Epithelial cell of alveolus of lung (primary cell): ENCODE results near the gene LRRC3C. TPM values are rescaled to one million over a fixed set of nuclear protein-coding genes. Genes with fewer than 3 reads are reported as not detected.

Experiments used
- total RNA-seq: library from RNA; depleted of rRNA; stranded (reverse); fragments of >200 nt; gene quantifications from 2 replicates; pipeline ENCODE4 v1.2.1, GENCODE V29; 2015

Gene LRRC3C, protein sequence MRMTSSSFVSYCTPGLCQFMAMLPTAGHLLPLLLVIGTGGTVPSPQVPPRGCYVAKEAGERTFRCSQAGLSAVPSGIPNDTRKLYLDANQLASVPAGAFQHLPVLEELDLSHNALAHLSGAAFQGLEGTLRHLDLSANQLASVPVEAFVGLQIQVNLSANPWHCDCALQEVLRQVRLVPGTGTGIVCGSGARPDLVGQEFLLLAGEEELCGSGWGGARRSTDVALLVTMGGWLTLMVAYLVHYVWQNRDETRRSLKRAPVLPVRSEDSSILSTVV
- not detected in 2 replicates for total RNA-seq

GRCh38 chr17:39927101-39927928, at the start of gene LRRC3C, which contains the start of gene ORMDL3:
LRRC3C (plus strand) TSS chr17:39927732; CDS start chr17:39941524, 13,792 bp downstream.
ORMDL3 (minus strand) TSS chr17:39927601; CDS start chr17:39924203, 3,398 bp downstream.

GRCh38 chr17:39962642-39963220, 35.2 kb downstream of the LRRC3C start, which contains the start of gene GSDMA:
GSDMA (plus strand) TSS chr17:39963004; CDS start chr17:39965688, 2,684 bp downstream.

DNA sequence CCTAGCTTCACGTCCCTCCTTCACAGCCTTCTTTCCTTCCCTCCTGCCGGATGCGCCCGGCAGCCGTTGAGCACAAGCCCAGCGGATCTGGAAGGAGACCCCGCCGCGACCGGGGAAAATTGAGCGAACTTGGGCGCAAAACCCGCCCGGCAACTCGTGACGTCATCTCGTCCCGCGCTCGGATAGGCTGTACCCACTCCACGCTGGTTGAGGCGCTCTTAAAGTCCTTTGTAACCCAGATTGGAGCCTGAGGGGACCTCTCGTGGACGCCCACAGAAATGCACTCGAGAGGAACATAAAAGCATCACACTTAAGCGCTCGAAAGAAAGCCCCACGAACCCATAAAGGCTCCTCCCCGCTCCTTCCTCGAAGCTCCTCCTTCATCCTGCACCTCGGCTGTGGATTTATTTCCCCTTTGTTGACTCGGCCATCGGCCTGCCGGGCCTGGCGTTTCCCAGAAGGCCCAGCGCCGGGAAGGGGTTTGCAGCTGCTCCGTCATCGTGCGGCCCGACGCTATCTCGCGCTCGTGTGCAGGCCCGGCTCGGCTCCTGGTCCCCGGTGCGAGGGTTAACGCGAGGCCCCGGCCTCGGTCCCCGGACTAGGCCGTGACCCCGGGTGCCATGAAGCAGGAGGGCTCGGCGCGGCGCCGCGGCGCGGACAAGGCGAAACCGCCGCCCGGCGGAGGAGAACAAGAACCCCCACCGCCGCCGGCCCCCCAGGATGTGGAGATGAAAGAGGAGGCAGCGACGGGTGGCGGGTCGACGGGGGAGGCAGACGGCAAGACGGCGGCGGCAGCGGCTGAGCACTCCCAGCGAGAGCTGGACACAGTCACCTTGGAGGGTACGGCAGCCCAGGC, 53.0 kb downstream of the LRRC3C start, which contains the start of gene PSMD3:
Gene PSMD3, plus strand, starts transcription at position 457 of the 856 bp plus-strand sequence. Its CDS starts 164 bp downstream, at position 621.

Other genes starting within 250 kb of the LRRC3C start
- 6.3 and 12.9 TPM in 2 replicates for gene PGAP3, start 239.7 kb upstream of the LRRC3C start, total RNA-seq
- gene ERBB2, start 227.7 kb upstream of the LRRC3C start, total RNA-seq: 32.6 and 53.5 TPM in 2 replicates
- 49.1 and 53.1 TPM in 2 replicates for gene MIEN1, start 197.2 kb upstream of the LRRC3C start, total RNA-seq
- 0.08 and 0.91 TPM in 2 replicates for gene GRB7, start 189.8 kb upstream of the LRRC3C start, total RNA-seq
- not detected in 2 replicates for gene IKZF3, start 63.4 kb upstream of the LRRC3C start, total RNA-seq
- gene ZPBP2, start 59.5 kb upstream of the LRRC3C start, total RNA-seq: not detected in 2 replicates
- 0.26 and 11.5 TPM in 2 replicates for gene GSDMB, start 9.1 kb upstream of the LRRC3C start, total RNA-seq
- 36.6 and 46.4 TPM in 2 replicates for gene ORMDL3, start 131 bp upstream of the LRRC3C start, total RNA-seq
- not detected in 2 replicates for gene GSDMA, start 35.3 kb downstream of the LRRC3C start, total RNA-seq
- gene PSMD3, start 53.1 kb downstream of the LRRC3C start, total RNA-seq: 127 and 134 TPM in 2 replicates
- 1.5 and 76.0 TPM in 2 replicates for gene CSF3, start 87.7 kb downstream of the LRRC3C start, total RNA-seq
- gene MED24, start 126.7 kb downstream of the LRRC3C start, total RNA-seq: 58.9 and 71.0 TPM in 2 replicates
- 17.8 and 48.1 TPM in 2 replicates for gene THRA, start 135.2 kb downstream of the LRRC3C start, total RNA-seq
- gene NR1D1, start 172.9 kb downstream of the LRRC3C start, total RNA-seq: 2.8 and 3.7 TPM in 2 replicates
- 37.1 and 90.2 TPM in 2 replicates for gene MSL1, start 194.2 kb downstream of the LRRC3C start, total RNA-seq
- 29.6 and 36.1 TPM in 2 replicates for gene CASC3, start 212.8 kb downstream of the LRRC3C start, total RNA-seq
- gene RAPGEFL1, start 249.7 kb downstream of the LRRC3C start, total RNA-seq: 2.6 and 4.9 TPM in 2 replicates